HG02973 (cell line): ENCODE measurements around the gene XRCC2.
"Not testable (repeated sequence)": the region's sequence is repeated elsewhere in the genome, so short reads cannot be mapped to it uniquely, and the experiment has no call there.

Experiments used
- ATAC-seq: cut with Tn5 transposase; IDR thresholded peaks from one replicate; pipeline ENCODE4 v1.9.1; 2021; ENCODE audit warnings: moderate library complexity; ENCODE audit not compliant: unreplicated experiment

Gene XRCC2

DNA sequence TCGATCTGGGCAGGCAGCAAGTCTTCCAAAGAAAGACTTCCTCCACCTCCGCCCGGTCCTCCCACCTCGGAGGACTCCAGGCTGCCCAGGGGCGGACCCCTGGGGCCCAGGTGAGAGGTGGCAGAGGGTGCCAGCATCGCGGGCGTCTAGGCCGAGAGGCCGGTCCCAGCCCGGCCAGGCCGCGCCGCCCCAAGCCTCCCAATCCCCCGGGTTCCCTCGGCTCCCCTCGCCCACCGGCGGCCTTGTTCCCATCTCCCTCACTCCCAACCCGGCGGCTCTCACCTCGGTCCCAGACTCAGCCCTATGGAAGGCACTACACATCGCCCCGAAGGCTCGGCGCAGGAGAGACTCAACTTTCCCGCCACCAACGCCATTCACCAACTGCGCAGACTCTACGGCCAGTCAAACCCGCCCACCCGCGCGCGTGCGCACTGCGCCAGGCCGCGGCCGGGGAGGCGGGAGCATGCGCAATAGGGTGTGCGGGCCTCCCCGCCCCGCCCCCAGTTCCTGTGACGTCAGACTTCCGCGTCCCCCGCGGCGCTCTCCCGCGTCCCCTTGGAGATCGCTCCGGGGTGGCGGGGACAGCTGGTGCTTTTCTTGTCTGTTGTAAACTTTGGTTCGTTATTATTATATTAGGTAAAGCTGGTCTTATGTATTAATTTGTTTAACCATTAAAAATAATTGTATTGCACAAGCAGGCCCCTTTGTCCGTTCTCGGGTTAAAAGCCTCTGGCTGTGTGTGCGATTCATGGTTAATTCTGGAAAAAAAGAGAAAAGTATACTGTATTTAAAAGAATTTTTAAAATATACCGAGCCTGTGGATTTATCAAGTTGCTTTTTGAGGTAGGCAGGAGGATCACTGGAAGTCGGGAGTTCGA, at the start of gene XRCC2:
Gene XRCC2, minus strand, starts transcription at position 383 of the 878 bp plus-strand sequence. Its CDS starts 62 bp downstream, at position 321.
- ATAC-seq: peak; percentile 84

DNA sequence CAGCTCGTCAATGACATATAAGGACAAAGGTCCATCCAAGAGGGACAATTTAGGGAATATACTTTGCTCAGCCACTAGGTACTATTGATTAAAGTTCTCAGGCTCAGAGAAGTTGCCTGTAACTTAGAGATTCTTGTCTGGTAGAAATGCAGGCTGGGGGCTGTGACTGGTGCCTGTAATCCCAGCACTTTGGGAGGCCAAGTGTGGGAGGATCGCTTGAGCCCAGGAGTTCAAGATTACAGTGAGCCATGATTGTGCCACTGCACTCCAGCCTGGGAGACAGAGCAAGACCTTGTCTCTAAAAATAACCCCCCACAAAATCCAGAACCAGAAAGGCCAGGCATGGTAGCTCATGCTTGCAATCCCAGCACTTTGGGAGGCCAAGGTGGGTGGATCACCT, 47.4 kb upstream of the XRCC2 start:
- no peak for ATAC-seq

DNA sequence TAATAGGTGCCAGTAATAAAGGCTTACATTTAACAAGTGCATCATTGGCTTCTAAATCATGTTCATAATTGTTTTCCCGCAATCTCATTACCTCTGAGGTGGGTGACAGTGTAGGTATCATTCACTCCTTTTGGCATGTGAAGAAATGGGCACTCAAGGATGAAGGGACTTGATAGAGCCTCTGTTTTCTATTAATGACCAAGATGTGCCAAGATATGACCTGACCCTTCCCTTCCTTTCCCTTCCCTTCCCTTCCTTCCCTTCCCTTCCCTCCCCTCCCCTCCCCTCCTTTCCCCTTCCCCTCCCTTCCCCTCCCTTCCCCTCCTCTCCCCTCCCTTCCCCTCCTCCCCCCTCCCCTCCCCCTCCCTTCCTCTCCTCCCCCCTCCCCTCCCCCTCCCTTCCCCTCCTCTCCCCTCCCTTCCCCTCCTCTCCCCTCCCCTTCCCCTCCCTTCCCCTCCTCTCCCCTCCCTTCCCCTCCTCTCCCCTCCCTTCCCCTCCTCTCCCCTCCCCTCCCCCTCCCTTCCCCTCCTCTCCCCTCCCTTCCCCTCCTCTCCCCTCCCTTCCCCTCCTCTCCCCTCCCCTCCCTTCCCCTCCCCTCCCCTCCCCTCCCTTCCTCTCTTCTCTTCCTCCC, 36.6 kb upstream of the XRCC2 start:
- ATAC-seq: not testable (repeated sequence)

DNA sequence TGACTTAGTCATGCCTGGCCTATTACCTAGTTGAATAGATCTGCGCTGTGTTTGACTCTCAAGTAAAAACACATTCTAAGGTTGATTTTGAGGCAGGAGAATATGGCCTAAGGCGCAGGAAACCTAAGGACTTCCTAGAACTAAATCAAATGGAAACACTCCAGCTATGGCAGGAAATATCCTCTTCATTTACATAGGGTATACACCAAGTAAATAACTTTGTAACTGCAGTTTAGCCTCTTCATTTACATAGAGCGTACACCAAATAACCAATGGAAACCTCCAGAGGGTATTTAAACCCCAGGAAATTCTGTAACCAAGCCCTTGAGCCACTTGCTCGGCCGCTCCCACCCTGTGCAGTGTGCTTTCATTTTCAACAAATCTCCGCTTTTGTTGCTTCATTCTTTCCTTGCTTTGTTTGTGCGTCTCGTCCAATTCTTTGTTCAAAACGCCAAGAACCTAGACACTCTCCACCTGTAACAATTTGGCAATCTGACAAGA, 35.6 kb upstream of the XRCC2 start:
- no peak for ATAC-seq

DNA sequence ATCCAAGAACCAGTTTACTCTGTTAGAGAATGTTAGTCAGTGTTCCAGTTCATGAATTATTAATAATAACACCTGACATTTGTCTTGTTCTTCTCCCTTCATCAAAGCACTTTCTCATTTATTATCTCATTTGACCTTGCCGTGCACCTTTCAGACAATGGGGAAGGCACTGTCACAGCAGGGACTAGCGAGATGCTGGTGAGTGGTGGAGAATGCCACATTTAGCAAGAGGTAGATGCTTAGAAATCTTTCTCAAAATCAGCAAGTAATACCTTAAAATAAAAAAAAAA, 34.2 kb upstream of the XRCC2 start:
- no peak for ATAC-seq

DNA sequence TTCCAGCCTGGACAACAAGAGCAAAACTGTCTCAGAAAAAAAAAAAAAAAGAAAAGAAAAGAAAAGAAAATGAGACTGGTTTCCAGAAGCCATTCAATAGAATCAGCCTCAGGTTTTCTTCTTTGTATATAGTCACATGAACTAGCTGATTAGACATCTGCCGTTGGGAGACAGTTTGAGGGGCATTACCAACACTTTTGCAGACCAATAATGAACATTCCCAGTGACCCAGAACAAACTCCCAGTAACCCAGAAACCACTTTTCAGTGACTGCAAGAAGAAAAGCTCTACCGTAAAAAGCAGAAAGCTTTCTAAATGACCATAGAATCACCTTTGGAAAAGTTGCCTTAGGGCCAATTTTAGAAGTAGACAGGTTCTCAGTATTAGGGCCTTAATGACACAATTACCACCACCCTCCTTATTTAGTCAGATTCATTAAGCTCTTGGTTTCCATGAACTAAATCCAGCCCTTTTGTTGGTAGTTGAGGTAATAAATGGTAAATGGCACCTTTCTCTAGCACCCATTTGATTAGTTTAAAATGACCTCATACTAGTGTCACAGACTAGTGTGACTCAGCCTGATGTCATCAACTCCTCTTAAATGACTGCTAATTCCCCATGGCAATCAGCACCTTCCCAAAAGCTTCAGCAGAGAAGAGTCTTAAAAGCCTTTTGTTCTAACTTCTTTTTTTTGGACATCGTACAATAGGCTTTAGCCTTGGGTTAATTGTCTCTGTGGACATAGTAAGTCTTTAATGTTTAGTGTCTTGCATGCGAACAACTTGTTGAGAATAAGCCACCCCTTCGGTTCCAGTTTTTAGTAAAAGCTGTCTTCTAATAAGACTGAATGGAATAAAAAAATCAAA, 33.6 kb upstream of the XRCC2 start:
- no peak for ATAC-seq

DNA sequence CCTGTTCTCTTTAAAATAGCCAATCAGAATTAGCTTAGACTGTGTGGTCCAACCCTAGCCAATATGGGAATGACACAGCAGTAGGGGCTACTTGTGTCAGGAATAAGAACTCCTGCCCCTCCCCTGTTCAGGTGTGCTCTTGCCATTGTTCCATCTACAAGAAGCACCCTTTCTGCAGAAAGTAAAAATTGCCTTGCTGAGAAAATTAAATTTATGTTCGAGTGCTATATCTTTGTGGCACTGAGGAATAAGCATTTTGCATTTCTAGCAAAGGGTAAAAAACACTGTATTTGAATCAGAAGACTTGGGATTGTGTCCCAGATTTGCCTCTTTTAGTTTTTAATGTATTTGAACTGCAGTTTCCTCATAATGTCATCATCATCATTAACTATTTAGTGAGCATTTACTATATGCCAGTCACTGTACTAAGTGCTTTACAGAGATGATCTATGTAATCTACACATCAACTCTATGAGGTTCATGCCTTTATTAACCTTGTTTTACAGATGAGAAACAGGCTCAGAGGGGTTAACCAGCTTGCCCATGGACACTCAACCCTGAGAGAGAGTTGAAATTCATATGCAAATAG, 28.9 kb upstream of the XRCC2 start:
- no peak for ATAC-seq

DNA sequence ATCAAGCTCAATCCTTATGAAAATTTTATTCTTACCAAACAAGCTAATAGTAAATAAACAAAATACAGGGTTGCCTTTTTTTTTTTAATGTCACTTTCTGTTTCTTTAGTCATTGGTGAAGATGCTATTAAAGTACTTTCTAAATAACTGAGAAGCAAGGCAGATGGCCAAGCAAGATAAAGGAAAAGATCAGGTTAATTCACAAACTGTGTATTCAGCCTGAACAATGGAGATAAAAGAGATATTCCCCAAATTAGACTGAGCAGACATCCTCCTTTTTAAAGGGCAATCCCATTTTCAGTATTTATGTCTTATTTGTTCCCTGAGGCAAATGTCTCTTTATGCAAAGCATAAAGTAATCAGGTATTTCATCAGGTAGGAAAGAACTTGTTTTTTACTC, 23.1 kb upstream of the XRCC2 start:
- ATAC-seq: no peak

DNA sequence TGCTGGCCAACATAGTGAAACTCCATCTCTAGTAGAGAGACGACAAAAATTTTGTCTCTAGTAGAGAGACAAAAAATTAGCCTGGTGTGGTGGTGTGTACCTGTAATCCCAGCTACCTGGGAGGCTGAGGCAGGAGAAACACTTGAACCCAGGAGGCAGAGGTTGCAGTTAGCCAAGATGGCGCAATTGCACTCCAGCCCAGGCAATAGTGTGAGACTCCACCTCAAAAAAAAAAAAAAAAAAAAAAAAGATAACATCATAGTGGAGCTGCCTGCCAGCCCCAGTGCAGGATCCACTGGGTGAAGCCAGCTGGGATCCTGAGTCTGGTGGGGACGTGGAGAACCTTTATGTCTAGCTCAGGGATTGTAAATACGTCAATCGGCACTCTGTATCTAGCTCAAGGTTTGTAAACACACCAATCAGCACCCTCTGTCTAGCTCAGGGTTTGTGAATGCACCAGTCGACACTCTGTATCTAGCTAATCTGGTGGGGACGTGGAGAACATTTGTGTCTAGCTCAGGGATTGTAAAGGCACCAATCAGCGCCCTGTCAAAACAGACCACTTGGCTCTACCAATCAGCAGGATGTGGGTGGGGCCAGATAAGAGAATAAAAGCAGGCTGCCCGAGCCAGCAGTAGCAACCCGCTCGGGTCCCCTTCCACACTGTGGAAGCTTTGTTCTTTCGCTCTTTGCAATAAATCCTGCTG, 21.5 kb upstream of the XRCC2 start:
- not testable (repeated sequence) for ATAC-seq

DNA sequence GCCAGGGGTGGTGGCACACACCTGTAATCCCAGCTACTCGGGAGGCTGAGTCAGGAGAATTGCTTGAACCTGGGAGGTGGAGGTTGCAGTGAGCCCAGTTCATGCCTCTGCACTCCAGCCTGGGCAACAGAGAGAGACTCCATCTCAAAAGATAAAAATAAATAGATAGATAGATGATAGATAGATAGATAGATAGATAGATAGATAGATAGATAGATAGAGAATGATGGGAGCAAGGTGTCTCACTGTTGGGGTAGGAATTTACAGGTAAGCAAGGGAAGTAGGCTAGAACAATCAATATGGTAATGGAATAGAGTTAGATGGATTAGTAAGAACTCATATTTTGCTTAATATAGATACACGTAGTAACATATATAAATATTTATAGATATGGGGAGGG, 16.3 kb upstream of the XRCC2 start:
- ATAC-seq: not testable (repeated sequence)

DNA sequence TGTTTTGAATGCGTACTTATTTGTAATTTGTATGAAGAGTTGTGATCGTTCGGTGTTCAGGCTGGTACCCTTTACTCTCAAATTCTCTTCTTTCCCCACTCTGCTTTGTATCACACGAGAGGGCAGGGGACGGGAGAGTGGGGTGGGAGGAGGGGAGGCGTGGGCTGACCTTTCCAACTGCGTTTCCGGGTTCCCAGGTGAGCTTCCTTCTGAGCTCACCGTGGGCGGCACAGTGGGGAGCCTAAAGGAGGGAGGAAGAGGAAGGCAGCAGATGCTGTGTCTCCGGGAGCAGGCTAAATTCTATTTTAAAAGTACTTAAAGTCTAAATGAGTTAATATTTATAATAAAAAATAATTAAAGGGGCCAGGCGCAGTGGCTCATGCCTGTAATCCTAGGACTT, 7.4 kb upstream of the XRCC2 start:
- no peak for ATAC-seq

DNA sequence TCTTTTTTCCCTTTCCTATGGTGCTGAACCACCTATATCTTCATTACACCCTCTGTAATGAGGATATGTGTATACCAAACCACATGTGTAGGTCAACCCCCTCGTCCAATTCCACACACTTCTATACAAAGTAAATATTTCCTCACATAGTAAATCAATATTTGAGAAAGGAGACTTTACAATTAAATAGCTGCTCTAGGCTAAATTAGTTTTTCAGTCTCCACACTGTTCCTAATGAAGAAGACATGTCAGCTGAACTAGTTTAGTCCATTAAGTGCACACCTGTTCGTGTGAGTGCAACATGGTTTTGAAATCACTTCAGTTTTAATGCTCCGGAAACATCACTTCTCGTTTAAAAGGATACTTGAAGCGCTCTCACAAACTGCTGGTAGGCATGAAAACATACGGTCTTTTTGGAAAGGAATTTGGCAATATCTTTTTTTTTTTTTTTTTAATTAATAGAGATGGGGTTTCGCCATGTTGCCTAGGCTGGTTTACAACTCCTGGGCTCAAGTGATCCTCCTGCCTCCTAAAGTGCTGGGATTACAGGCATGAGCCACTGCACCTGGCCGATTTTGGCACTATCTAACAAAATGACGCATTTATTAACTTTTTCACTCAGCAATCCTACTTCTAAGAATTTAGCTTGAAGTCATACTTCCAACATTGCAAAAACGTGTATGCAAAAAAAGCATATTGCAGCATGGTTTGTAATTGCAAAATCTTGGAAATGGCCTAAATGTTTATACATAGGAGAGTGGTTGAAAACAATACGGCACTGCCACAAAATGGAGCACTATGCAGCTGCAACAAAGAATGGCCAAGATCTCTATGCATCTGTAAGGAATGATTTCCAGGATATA, 2.1 kb upstream of the XRCC2 start:
- no peak for ATAC-seq

DNA sequence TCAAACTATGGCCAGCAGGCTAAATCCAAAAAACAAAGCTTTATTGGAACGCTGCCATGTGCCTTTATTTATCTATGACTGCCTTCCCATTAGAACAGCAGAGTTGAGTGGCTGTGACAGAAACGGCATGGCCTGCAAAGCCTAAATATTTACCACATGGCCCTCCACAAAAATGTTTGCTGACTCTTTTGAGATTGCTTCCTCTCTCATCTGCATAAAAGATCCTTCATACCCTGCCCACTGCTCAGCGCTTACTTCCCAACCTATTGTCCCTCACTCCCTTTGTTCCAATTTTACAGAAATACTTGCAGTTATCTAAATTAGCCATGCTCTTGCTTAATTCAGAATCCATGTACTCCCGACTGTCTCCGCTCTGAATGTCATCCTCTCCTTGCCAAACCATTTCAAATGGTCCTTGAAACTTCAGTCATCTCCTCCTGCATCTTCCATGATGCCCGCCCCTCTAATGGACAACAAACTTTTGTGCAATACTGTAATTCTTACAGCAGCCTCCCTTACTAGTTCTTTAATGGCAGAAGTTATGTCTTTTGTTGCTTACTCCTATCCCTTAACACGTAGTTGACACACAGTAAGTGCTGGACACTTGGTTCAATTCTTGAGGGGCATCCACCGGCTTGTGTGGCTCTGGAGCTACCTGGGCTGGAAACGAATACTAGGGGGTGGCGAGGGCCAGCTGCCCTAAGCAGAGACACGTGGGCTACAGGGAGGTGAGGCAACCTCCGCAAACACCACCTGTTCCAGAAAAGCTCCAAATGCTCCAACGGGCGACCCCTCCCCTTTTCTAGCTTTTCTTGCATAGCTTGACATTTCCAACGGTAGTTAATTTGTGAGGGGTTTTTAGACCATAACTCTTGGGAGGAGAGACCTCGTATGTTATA, 832 bp downstream of the XRCC2 start:
- ATAC-seq: peak; percentile 38

DNA sequence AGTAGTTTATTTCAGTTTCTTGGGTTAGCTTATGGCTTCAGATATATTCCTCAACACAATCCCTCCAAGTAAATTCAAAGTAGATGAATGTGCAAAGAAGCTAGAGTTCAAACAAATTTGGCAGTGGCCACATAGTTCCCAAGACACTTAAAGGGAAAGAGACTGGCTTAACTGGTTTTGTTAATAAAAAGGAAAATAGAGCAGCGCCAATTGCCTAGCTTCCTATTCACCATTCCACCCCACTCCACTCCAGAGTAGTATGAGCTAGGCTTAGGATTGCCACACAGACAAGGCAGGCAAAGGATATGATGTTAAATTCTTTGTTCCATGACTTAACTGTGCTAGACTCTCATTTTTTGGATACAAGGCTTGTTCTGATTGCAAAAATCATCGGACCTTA, 2.0 kb downstream of the XRCC2 start:
- ATAC-seq: no peak

DNA sequence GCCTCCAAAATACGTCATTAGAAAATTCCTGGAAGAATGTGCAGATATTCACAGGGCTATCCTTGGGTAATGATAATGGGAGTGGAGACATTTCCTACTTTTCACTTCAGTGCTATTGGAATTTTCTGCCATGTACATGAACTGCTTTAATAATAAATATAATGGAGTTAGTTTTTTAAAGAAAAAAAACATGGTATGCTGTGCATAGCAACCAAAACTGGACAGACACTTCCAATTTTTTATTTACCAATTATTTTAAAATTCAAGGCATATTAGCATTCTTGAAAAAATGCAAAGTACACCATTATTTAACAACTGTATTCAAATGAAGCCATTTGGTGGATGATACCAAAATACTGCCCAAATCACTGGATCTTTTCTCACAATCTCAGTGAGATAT, 3.3 kb downstream of the XRCC2 start:
- ATAC-seq: no peak

DNA sequence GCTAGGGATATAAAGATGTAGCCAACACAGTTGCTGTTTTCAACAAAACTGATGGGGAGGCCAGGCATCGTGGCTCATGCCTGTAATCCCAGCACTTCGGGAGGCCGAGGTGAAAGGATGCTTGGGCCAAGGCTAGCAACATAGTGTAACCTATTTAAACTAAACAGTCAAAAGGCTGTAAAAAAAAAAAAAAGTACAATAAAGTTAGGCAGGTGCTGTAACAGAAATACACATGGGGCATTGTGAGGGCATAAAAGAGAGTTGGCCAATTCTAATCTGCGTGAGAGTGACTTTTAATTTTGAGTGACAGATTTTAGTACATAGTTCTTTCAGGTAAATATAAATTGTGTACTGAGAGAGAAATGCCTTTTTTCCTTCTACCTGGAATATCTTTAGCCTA, 6.2 kb downstream of the XRCC2 start:
- ATAC-seq: no peak

DNA sequence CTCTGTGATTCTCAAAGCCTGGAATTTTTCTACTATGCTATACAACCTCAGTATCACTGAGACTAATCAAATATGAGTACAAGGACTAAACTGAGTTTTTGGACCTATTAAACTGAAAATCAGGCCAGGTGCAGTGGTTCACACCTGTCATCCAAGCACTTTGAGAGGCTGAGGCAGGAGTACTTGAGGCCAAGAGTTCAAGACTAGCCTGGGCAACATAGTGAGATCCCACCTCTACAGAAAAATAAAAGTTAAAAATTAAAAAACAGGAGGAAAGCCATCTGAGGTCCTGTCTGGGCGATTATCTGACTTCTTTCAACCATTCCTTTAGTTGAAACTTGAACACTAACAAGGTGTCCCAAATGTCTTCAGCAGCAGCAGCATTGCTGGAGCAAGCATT, 7.0 kb downstream of the XRCC2 start:
- ATAC-seq: no peak

DNA sequence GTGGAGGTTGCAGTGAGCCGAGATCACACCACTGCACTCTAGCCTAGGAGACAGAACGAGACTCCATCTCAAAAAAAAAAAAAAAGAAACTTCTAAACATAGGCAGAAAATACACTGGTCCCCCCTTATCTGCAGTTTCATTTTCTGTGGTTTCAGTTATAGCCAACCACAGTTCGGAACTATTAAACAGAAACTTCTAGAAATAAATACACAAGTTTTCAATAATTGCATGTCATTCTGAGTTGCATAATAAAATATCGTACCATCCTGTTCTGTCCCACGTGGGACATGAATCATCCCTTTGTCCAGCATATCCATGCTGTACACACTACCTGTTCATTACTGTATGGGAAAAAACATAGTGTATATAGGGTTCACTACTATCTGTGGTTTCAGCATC, 8.0 kb downstream of the XRCC2 start:
- ATAC-seq: no peak

DNA sequence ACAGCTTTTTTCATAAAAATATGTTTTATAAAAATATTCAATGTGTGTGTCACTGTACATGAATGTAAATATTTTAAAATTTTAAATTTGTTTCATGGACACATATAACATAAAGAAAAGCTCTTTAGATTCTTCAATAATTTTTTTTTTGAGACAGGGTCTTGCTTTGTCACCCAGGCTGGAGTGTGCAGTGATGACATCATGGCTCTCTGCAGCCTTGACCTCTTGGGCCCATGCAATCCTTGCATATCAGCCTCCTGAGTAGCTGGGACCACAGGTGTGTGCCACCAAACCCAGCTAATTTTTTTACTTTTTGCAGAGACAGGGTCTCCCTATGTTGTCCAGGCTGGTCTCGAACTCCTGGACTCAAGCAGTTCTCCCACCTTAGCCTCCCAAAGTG, 9.9 kb downstream of the XRCC2 start:
- ATAC-seq: no peak
